Medulla oblongata (tissue), 1 donor: Measurements from ENCODE around the gene CELSR1.
A peak's percentile ranks its signal among the peaks of the same experiment; 100 is the strongest.

Experiments
- DNase-seq: peaks from one replicate; pipeline ENCODE4 v3.0.0-alpha.2; 2015; ENCODE audit errors: extremely low spot score

CELSR1 gene

GRCh38 chr22:46444390-46444854 lies 93.0 kb downstream of the CELSR1 start:
- no peak for DNase-seq

- DNase-seq, result no peak
These were observed 93.5 kb downstream of the CELSR1 start for GRCh38 chr22:46443850-46444389.

GRCh38 chr22:46442217-46442853 lies 95.1 kb downstream of the CELSR1 start:
- DNase-seq, result no peak

- DNase-seq, result no peak
These were observed 97.6 kb downstream of the CELSR1 start for GRCh38 chr22:46439576-46440465.

GRCh38 chr22:46439111-46439510 lies 98.3 kb downstream of the CELSR1 start:
- no peak for DNase-seq

GRCh38 chr22:46437671-46438440 lies 99.6 kb downstream of the CELSR1 start:
- DNase-seq, result no peak

- DNase-seq, result no peak
These were observed 100.7 kb downstream of the CELSR1 start for GRCh38 chr22:46436595-46437175.

- DNase-seq, result no peak
These were observed 104.1 kb downstream of the CELSR1 start for GRCh38 chr22:46433318-46433717.

GRCh38 chr22:46432164-46433068 lies 105.0 kb downstream of the CELSR1 start:
- peak; percentile 9 for DNase-seq

GRCh38 chr22:46430961-46431838 lies 106.2 kb downstream of the CELSR1 start:
- DNase-seq, result no peak

- DNase-seq, result no peak
These were observed 108.0 kb downstream of the CELSR1 start for GRCh38 chr22:46429325-46429853.

- no peak for DNase-seq
These were observed 108.7 kb downstream of the CELSR1 start for GRCh38 chr22:46428602-46429324.

GRCh38 chr22:46428171-46428570 lies 109.2 kb downstream of the CELSR1 start:
- DNase-seq, result no peak

GRCh38 chr22:46425016-46425415 lies 112.4 kb downstream of the CELSR1 start:
- DNase-seq, result no peak

- no peak for DNase-seq
These were observed 112.9 kb downstream of the CELSR1 start for GRCh38 chr22:46424496-46424895.

GRCh38 chr22:46422896-46423295 lies 114.5 kb downstream of the CELSR1 start:
- no peak for DNase-seq

- DNase-seq, result no peak
These were observed 116.2 kb downstream of the CELSR1 start for GRCh38 chr22:46421267-46421666.

GRCh38 chr22:46419754-46420571 lies 117.5 kb downstream of the CELSR1 start:
- no peak for DNase-seq
